ENCODE measurements around the gene SPRED2.

DNA sequence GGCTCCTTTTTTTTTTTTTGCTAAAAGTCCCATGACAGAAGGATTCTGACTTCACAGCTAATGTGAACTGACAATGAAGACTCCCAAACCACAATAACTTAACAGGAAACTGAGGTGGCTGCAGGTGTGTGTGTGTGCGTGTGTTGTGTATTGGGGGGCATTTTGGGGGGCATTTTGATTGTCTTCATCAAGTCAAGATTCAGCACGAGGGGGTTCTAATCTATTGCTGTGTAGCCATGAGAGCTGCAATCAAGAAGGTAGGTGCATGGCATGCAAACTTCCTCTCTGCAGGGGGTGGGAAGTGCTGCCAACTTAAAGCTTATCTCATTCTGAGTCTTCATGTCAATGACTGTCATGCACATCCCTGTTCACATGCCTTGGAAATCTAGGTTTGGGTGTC lies 25.2 kb downstream of the SPRED2 start:
- TF ChIP-seq, protein P1, sequence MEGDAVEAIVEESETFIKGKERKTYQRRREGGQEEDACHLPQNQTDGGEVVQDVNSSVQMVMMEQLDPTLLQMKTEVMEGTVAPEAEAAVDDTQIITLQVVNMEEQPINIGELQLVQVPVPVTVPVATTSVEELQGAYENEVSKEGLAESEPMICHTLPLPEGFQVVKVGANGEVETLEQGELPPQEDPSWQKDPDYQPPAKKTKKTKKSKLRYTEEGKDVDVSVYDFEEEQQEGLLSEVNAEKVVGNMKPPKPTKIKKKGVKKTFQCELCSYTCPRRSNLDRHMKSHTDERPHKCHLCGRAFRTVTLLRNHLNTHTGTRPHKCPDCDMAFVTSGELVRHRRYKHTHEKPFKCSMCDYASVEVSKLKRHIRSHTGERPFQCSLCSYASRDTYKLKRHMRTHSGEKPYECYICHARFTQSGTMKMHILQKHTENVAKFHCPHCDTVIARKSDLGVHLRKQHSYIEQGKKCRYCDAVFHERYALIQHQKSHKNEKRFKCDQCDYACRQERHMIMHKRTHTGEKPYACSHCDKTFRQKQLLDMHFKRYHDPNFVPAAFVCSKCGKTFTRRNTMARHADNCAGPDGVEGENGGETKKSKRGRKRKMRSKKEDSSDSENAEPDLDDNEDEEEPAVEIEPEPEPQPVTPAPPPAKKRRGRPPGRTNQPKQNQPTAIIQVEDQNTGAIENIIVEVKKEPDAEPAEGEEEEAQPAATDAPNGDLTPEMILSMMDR (IDR thresholded peaks at IDR 0.05), result no peak
- no peak for TF ChIP-seq POLR2A (IDR thresholded peaks at IDR 0.05)
- no peak for TF ChIP-seq EP300 (IDR thresholded peaks at IDR 0.05)
- TF ChIP-seq POLR2AphosphoS5 (IDR thresholded peaks at IDR 0.05), result no peak

Data from stomach (tissue), 4 donors.